ENCODE data around the gene CASP1.

CASP1 gene

GRCh38 chr11:105027678-105028077 is 7.3 kb downstream of the CASP1 start:
- Histone ChIP-seq H3K27ac (ENCODE audit: poor library complexity, severe bottlenecking) (no peak overlapping the region), H3K4me1 (ENCODE audit: insufficient read depth, poor library complexity, severe bottlenecking) (no peaks in the 10 kb centered on the region), H3K36me3 (ENCODE audit: low read depth) (peaks cover 40% of the 10 kb centered on the region), H3K27me3 (ENCODE audit: insufficient read depth, poor library complexity, severe bottlenecking) (no peaks in the 10 kb centered on the region), H3K4me3 (ENCODE audit: severe bottlenecking) (no peak overlapping the region), H3K9me3 (ENCODE audit: severe bottlenecking) (no peaks in the 10 kb centered on the region)
- ATAC-seq (ENCODE audit: low read depth) (no peak), DNase-seq (ENCODE audit: low spot score) (no peak)
- TF ChIP-seq CTCF (IDR thresholded peaks at IDR 0.05; ENCODE audit: poor library complexity, severe bottlenecking), result no peak

GRCh38 chr11:105024394-105024793 is 10.6 kb downstream of the CASP1 start:
- ATAC-seq (ENCODE audit: low read depth), result no peak
- DNase-seq (ENCODE audit: low spot score), result no peak
- Histone ChIP-seq H3K36me3 (ENCODE audit: low read depth) (peaks cover 24% of the 10 kb centered on the region), H3K9me3 (ENCODE audit: severe bottlenecking) (no peaks in the 10 kb centered on the region), H3K27me3 (ENCODE audit: insufficient read depth, poor library complexity, severe bottlenecking) (no peaks in the 10 kb centered on the region), H3K27ac (ENCODE audit: poor library complexity, severe bottlenecking) (no peak overlapping the region), H3K4me3 (ENCODE audit: severe bottlenecking) (no peak overlapping the region), H3K4me1 (ENCODE audit: insufficient read depth, poor library complexity, severe bottlenecking) (no peaks in the 10 kb centered on the region)
- TF ChIP-seq CTCF (IDR thresholded peaks at IDR 0.05; ENCODE audit: poor library complexity, severe bottlenecking), result no peak

GRCh38 chr11:105023003-105023402 is 11.9 kb downstream of the CASP1 start, which contains the start of gene CASP5:
Gene CASP5, minus strand, starts transcription at chr11:105023168. Its CDS starts 32 bp downstream, at chr11:105023136.
- Histone ChIP-seq H3K27ac (ENCODE audit: poor library complexity, severe bottlenecking) (no peak within 1 kb of the TSS), H3K27me3 (ENCODE audit: insufficient read depth, poor library complexity, severe bottlenecking) (no peaks in the 10 kb centered on the region), H3K36me3 (ENCODE audit: low read depth) (peaks cover 11% of the 10 kb centered on the region), H3K4me1 (ENCODE audit: insufficient read depth, poor library complexity, severe bottlenecking) (no peaks in the 10 kb centered on the region), H3K4me3 (ENCODE audit: severe bottlenecking) (no peak within 1 kb of the TSS), H3K9me3 (ENCODE audit: severe bottlenecking) (no peaks in the 10 kb centered on the region)
- no peak for TF ChIP-seq CTCF (IDR thresholded peaks at IDR 0.05; ENCODE audit: poor library complexity, severe bottlenecking)
- DNase-seq (ENCODE audit: low spot score) (no peak), ATAC-seq (ENCODE audit: low read depth) (no peak)

- Histone ChIP-seq H3K4me1 (ENCODE audit: insufficient read depth, poor library complexity, severe bottlenecking) (no peaks in the 10 kb centered on the region), H3K36me3 (ENCODE audit: low read depth) (peaks cover 6% of the 10 kb centered on the region), H3K27ac (ENCODE audit: poor library complexity, severe bottlenecking) (no peak overlapping the region), H3K4me3 (ENCODE audit: severe bottlenecking) (no peak overlapping the region), H3K27me3 (ENCODE audit: insufficient read depth, poor library complexity, severe bottlenecking) (no peaks in the 10 kb centered on the region), H3K9me3 (ENCODE audit: severe bottlenecking) (no peaks in the 10 kb centered on the region)
- DNase-seq (ENCODE audit: low spot score) (no peak), ATAC-seq (ENCODE audit: low read depth) (no peak)
- no peak for TF ChIP-seq CTCF (IDR thresholded peaks at IDR 0.05; ENCODE audit: poor library complexity, severe bottlenecking)
These were observed 12.4 kb downstream of the CASP1 start for GRCh38 chr11:105022527-105022926.

- H3K9me3 ChIP-seq (ENCODE audit: severe bottlenecking), result no peaks in the 10 kb centered on the region
- TF ChIP-seq CTCF (IDR thresholded peaks at IDR 0.05; ENCODE audit: poor library complexity, severe bottlenecking), result no peak
- H3K36me3 ChIP-seq (ENCODE audit: low read depth), result no peaks in the 10 kb centered on the region
- ATAC-seq (ENCODE audit: low read depth), result no peak
- no peaks in the 10 kb centered on the region for H3K4me1 ChIP-seq (ENCODE audit: insufficient read depth, poor library complexity, severe bottlenecking)
- no peaks in the 10 kb centered on the region for H3K27me3 ChIP-seq (ENCODE audit: insufficient read depth, poor library complexity, severe bottlenecking)
- no peak for DNase-seq (ENCODE audit: low spot score)
- H3K4me3 ChIP-seq (ENCODE audit: severe bottlenecking), result no peak overlapping the region
- no peak overlapping the region for H3K27ac ChIP-seq (ENCODE audit: poor library complexity, severe bottlenecking)
These were observed 27.5 kb downstream of the CASP1 start for GRCh38 chr11:105007463-105007862.

Measured in RWPE2 (cell line).